NCI-H748 (cell line): ENCODE results near the gene ANO7.
A peak's percentile ranks its signal among the peaks of the same experiment; 100 is the strongest.

Experiments
- DNase-seq: peaks from one replicate; lab custom pipeline; 2025; ENCODE audit not compliant: unreplicated experiment; lab: John Stamatoyannopoulos, UW

ANO7 gene

GRCh38 chr2:241207641-241208040, 19.2 kb downstream of the ANO7 start:
- no peak for DNase-seq

GRCh38 chr2:241208058-241208457, 19.6 kb downstream of the ANO7 start:
- no peak for DNase-seq

- no peak for DNase-seq
These were observed 20.8 kb downstream of the ANO7 start for GRCh38 chr2:241209271-241209670.

DNA sequence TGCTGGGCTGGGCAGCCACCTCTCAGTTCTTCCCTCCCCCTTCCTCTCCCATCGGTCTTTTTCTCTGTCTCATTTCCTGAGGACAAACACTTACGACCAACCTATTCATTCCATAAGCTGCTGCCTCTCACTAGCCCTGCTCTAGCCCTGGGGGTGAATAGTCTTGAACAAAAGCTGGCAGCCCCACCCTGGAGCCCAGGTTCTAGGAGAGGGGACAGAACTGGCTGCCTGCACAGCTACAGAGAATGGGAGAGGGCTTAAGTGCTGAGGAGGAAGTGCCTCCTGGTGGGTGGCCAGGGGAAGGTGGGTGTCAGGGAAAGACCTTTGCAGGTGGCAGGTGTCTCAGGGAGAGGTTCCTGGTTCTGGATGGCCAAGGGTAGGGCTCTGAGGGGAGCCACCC, 22.8 kb downstream of the ANO7 start:
- peak; percentile 13 for DNase-seq

DNA sequence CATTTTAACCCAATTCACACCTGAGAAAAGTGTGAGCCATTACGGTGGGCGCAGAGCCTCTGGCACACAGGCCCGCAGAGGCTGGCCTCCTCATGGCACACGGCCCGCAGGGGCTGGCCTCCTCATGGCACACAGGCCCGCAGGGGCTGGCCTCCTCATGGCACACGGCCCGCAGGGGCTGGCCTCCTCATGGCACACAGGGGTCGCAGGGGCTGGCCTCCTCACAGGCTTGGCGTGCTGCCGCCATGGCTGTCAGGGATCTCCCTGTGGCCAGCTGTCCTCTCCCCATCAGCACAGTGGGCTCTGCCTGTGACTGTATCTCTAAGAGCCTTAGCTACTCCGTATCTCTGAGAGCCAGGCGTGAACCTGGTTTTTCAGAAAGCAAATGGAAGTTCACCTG, 24.6 kb downstream of the ANO7 start:
- no peak for DNase-seq

GRCh38 chr2:241213567-241213966, 25.1 kb downstream of the ANO7 start:
- DNase-seq, result no peak

DNA sequence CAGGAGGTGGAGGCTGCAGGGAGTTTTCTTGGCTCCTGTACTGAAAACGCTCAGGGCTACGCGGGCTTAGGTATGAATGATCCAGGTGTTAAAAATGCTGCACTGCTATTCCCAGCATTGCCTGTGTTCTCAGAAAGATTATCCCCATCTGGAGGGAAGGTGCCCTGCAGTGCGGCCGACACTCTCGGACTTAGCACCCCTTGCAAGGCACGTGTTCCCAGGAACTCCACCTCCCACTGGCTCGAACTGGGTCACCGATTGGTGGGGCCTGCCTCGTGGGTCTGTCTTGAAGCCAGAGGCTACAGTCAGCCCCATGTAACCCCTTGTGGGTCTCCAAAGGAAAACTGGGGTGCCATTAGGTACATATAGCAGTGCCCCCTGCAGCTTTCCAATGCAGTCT, 25.7 kb downstream of the ANO7 start:
- DNase-seq, result no peak

DNA sequence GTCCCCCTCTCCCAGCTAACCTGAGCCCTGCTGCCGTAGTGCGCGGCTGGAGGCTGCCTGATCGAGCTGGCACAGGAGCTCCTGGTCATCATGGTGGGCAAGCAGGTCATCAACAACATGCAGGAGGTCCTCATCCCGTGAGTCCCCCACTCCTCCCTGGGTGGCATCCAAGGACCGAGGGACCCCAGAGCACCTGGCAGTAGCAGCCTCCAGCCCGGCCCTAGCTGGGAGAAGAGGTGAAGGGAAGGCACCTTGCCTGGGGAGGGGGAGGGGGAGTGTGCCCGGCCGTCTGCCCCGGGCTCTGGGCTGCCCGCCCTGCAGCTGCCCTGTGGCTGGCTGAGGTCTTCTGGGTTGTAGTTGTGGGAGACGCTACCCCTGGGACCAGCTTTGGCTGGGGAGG, 26.3 kb downstream of the ANO7 start:
- DNase-seq, result no peak

- DNase-seq, result no peak
These were observed 26.9 kb downstream of the ANO7 start for GRCh38 chr2:241215421-241215820.

- no peak for DNase-seq
These were observed 27.8 kb downstream of the ANO7 start for GRCh38 chr2:241216211-241216761.

DNA sequence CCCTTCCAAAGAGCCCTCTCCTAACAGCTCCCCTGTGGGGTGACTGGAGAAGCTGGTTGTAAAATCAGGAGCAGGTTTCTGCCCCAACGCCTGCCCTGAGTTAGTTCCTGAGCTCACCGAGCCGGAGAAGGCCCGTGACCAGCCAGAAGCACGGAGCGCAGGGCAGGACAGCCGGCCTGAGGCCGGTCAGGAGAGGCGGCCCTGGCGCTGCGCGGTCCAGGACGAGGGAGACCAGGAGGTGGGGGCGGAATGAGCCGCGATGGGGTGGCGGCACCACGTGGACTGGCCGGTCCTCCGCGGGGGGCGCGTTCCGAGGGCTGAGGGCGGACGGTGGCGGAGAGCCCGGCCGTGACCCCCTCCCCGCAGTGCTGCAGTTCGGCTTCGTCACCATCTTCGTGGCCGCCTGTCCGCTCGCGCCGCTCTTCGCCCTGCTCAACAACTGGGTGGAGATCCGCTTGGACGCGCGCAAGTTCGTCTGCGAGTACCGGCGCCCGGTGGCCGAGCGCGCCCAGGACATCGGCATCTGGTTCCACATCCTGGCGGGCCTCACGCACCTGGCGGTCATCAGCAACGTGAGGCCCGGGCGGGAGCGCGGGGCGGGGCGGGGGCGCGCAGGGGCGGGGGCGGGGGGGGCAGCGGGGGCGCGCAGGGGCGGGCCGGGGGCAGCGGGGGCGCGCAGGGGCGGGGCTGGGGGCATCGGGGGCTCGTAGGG, 29.0 kb downstream of the ANO7 start:
- peak; percentile 86 for DNase-seq

GRCh38 chr2:241218131-241219029, 29.9 kb downstream of the ANO7 start:
- peak; percentile 61 for DNase-seq

DNA sequence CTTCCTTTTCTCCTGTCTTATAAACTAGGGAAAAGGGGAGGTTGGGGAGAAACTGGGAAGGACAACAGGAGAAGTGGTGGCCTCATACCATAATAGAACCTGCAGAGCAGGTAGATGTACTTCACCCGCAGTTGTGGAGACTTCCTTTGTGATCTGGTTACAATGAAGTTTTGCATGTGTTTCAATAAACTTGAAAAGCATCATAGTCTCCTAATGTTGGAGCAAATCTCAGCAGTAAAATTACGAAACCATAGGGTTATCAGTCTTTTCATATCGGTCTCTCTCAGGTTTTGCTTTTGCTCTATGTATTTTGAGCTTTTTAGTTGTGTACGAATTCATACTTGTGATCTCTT, 30.5 kb downstream of the ANO7 start:
- no peak for DNase-seq

DNA sequence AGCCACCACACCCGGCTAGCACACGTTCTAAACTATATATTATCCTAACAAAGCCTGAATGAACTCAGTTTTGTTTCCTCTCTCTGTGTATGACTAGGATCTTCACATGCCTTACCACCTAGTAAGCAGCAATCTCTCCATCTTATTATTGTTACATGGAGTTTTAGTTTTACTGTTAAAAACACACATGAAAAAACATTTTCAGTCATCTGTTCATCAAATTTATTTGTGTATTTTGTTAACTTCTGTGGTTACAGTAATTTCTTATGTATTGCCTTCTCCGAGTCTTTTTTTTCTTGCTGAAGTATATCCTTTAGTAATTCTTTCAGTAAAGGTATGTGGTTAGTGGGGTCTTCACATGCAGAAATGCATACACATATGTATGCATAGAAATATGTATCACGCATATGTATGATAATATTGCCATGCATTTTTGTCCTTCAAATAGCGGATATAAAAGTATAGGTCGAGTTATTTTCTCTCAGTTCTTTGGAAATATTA, 31.4 kb downstream of the ANO7 start:
- no peak for DNase-seq

GRCh38 chr2:241223211-241224017, 34.9 kb downstream of the ANO7 start:
- DNase-seq, result no peak

DNA sequence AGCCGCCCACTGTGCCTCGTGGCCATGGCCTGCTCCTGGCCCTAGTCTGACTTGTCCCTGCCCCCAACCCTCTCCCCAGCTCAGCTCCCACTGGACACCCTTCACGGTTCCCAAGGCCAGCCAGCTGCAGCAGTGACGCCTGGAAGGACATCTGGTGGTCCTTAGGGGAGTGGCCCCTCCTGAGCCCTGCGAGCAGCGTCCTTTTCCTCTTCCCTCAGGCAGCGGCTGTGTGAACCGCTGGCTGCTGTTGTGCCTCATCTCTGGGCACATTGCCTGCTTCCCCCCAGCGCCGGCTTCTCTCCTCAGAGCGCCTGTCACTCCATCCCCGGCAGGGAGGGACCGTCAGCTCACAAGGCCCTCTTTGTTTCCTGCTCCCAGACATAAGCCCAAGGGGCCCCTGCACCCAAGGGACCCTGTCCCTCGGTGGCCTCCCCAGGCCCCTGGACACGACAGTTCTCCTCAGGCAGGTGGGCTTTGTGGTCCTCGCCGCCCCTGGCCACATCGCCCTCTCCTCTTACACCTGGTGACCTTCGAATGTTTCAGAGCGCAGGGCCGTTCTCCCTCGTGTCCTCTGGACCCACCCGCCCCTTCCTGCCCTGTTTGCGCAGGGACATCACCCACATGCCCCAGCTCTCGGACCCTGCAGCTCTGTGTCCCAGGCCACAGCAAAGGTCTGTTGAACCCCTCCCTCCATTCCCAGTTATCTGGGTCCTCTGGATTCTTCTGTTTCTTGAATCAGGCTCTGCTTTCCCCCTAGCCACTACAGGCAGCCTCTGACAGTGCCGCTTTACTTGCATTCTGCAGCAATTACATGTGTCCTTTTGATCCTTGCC, 35.8 kb downstream of the ANO7 start:
- DNase-seq, result no peak

DNA sequence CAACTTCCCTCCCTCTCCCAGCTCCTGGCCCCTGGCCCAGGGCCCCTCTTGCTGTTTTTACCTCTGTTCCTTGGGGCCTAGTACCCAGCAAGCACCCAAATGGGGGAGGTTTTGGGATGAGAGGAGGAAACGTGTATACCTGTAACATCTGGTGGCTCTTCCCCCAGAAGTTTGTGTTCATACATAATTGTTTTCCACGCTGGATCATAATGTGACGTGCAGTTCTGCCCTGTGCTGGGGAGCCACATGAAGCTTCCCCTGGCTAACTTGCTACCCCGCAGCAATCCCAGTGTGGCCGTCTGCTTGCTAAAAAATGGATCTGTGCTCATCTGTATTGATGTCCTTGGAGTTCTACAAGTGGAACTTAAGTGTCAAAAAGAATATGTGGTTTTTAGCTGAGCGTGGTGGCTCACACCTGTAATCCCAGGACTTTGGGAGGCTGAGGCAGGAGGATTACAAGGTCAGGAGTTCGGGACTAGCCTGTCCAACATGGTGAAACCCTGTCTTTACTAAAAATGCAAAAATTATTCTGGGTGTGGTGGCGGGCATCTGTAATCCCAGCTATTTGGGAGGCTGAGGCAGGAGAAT, 36.5 kb downstream of the ANO7 start:
- no peak for DNase-seq

DNA sequence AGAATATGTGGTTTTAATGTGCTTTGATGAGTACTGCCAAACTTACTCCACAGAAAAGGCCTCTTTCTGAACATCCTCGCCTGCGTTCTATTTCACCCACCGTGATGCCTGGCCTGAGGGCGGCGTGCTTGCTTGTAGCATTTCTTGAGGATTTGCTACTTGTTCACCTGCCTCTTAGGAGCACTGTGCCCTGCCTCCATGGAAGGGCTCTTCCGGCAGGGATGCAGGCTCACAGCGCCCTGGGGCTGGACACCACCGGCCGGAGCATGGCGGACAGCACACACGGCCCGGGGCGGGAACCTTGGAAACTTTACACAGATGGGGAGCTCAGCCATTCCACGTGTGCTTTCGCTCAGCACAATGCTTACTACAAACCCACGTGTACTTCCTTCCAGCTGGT, 37.1 kb downstream of the ANO7 start:
- DNase-seq, result no peak

GRCh38 chr2:241225983-241226382, 37.5 kb downstream of the ANO7 start:
- no peak for DNase-seq
